Duodenal mucosa (tissue), 2 donors: ENCODE results near the gene TTLL11.

ENCODE experiments used
- H3K27ac ChIP-seq: one replicate; pipeline ENCODE4 v1.7.0; 2013; ENCODE audit warnings: low read depth, low read length
- H3K27me3 ChIP-seq, 2 donors: one replicate each; pipeline ENCODE4 v1.7.0; 2013; ENCODE audit warnings: low read length in 2 of 2, control low read depth in 1 of 2; ENCODE audit not compliant: insufficient read depth in 2 of 2, control insufficient read depth in 1 of 2
- H3K36me3 ChIP-seq, 2 donors: one replicate each; pipeline ENCODE4 v1.7.0; 2013; ENCODE audit warnings: low read length in 2 of 2, control low read depth in 1 of 2; ENCODE audit not compliant: insufficient read depth in 2 of 2, control insufficient read depth in 1 of 2
- H3K4me1 ChIP-seq, 2 donors: one replicate each; pipeline ENCODE4 v1.7.0; 2013; ENCODE audit warnings: low read length in 2 of 2, control low read depth in 1 of 2; ENCODE audit not compliant: insufficient read depth in 2 of 2, control insufficient read depth in 1 of 2
- H3K4me3 ChIP-seq, 2 donors: one replicate each; pipeline ENCODE4 v1.7.0; 2013; ENCODE audit warnings: low read length in 2 of 2, low read depth in 1 of 2
- H3K9ac ChIP-seq, 2 donors: one replicate each; pipeline ENCODE4 v1.7.0; 2013; ENCODE audit warnings: low read length in 2 of 2, low read depth in 1 of 2
- H3K9me3 ChIP-seq, 2 donors: one replicate each; pipeline ENCODE4 v1.7.0; 2013; ENCODE audit warnings: low read length in 2 of 2, control low read depth in 1 of 2; ENCODE audit not compliant: control insufficient read depth in 1 of 2

TTLL11 gene

DNA sequence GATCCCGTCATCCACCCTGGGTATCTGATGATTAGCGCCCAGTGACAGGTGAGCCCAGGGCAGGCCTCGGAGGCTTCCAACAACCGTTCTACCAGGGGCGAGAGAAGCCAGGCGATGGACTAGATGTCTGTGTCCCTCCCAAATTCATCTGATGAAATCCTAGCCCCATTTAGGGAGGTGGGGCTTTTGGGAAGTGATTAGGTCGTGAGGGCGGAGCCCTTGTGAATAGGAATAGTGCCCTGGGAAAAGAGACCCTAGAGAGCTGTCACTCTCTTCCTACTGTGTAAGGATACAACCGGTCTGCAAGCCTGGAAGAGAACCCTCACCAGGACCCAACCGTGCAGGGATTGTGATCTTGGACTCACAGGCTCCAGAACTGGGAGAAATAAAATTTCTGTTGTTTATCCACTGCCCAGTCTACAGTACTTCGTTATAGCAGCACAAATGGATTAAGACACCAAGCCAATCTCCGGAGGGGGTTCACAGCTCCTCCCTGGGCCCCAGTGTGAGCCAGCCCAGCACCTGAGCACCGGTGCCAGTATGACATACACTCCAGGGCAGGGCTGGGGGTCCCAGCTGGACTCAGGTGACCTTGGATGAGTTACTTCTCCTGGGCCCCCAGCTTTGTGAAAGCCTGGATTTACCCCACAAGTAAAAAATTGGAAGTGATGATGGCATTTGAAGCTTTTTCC, 279.4 kb downstream of the TTLL11 start:
- Histone ChIP-seq H3K27me3 (no peaks in the 10 kb centered on the region), H3K36me3 (no peaks in the 10 kb centered on the region), H3K4me1 (no peaks in the 10 kb centered on the region), H3K27ac (no peak overlapping the region), H3K9ac (no peak overlapping the region), H3K4me3 (no peak overlapping the region), H3K9me3 (no peaks in the 10 kb centered on the region)

- H3K36me3 ChIP-seq = no peaks in the 10 kb centered on the region
- H3K4me1 ChIP-seq = no peaks in the 10 kb centered on the region
- H3K4me3 ChIP-seq = no peak overlapping the region
- no peaks in the 10 kb centered on the region for H3K9me3 ChIP-seq
- H3K9ac ChIP-seq = no peak overlapping the region
- no peak overlapping the region for H3K27ac ChIP-seq
- H3K27me3 ChIP-seq = no peaks in the 10 kb centered on the region
These were observed 280.9 kb downstream of the TTLL11 start for GRCh38 chr9:121812159-121812735.

GRCh38 chr9:121811751-121812150, 281.4 kb downstream of the TTLL11 start:
- Histone ChIP-seq H3K9ac (no peak overlapping the region), H3K27me3 (no peaks in the 10 kb centered on the region), H3K4me3 (no peak overlapping the region), H3K27ac (no peak overlapping the region), H3K36me3 (no peaks in the 10 kb centered on the region), H3K4me1 (no peaks in the 10 kb centered on the region), H3K9me3 (no peaks in the 10 kb centered on the region)

- H3K27me3 ChIP-seq = no peaks in the 10 kb centered on the region
- H3K4me1 ChIP-seq = no peaks in the 10 kb centered on the region
- H3K27ac ChIP-seq = no peak overlapping the region
- H3K36me3 ChIP-seq = no peaks in the 10 kb centered on the region
- no peak overlapping the region for H3K9ac ChIP-seq
- H3K9me3 ChIP-seq = no peaks in the 10 kb centered on the region
- H3K4me3 ChIP-seq = no peak overlapping the region
These were observed 282.0 kb downstream of the TTLL11 start for GRCh38 chr9:121811140-121811539.

GRCh38 chr9:121810489-121810888, 282.6 kb downstream of the TTLL11 start:
- Histone ChIP-seq H3K9me3 (no peaks in the 10 kb centered on the region), H3K4me1 (no peaks in the 10 kb centered on the region), H3K4me3 (no peak overlapping the region), H3K36me3 (no peaks in the 10 kb centered on the region), H3K27me3 (no peaks in the 10 kb centered on the region), H3K27ac (no peak overlapping the region), H3K9ac (no peak overlapping the region)

- no peak overlapping the region for H3K9ac ChIP-seq
- H3K4me1 ChIP-seq = no peaks in the 10 kb centered on the region
- no peaks in the 10 kb centered on the region for H3K36me3 ChIP-seq
- no peaks in the 10 kb centered on the region for H3K27me3 ChIP-seq
- H3K4me3 ChIP-seq = no peak overlapping the region
- no peak overlapping the region for H3K27ac ChIP-seq
- peaks cover 0 to 1% of the 10 kb centered on the region in 2 donors for H3K9me3 ChIP-seq
These were observed 283.6 kb downstream of the TTLL11 start for GRCh38 chr9:121809356-121810050.

DNA sequence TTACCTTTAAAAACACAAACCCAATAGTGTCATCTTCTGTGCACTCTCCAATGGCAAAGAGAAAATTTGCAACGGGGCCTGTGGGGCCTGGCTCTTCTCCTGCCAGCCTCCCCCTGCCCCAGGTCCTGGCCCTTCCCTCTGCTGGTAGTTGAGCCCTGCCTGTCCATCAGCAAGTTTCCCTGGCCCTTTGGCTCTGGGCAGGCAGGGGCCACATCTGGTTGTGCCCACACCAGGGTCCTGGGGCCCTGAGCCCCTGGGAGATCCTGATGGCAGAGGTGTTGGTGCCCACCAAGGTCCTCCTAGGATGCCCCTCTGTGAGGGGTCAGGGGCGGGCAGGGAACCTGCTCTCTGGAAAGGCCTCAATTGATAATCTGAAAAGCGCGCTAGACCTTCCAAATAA, 284.3 kb downstream of the TTLL11 start:
- Histone ChIP-seq H3K27ac (no peak overlapping the region), H3K36me3 (no peaks in the 10 kb centered on the region), H3K4me3 (no peak overlapping the region), H3K9me3 (peaks cover 0 to 5% of the 10 kb centered on the region in 2 donors), H3K4me1 (no peaks in the 10 kb centered on the region), H3K27me3 (no peaks in the 10 kb centered on the region), H3K9ac (no peak overlapping the region)

DNA sequence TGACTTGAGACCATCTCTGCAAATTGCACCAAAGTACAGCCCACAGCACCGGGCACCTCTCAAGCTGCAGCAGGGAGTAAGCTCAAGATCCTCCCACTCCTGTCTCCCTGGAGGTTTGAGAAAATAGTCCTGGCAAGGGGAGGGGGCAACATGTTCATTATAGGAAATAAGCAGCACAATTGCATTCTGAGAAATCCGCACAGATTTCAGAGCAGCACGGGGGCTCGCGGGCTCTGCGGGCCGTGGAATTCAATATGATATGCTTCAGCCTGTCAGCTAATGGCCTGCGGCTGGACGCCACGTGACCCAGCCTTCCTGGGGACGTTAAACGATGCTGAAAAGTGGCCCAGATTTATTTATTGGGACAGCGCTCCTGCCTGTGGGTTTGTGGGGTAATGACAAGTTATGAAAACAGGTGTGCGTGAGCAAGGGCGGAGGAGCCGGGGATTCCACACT, 285.3 kb downstream of the TTLL11 start:
- Histone ChIP-seq H3K4me1 (no peaks in the 10 kb centered on the region), H3K27ac (no peak overlapping the region), H3K4me3 (no peak overlapping the region), H3K9ac (no peak overlapping the region), H3K36me3 (no peaks in the 10 kb centered on the region), H3K9me3 (peaks cover 0 to 5% of the 10 kb centered on the region in 2 donors), H3K27me3 (no peaks in the 10 kb centered on the region)

GRCh38 chr9:121807069-121807822, 285.9 kb downstream of the TTLL11 start:
- H3K9ac ChIP-seq = no peak overlapping the region
- H3K9me3 ChIP-seq = peaks cover 0 to 5% of the 10 kb centered on the region in 2 donors
- H3K27me3 ChIP-seq = no peaks in the 10 kb centered on the region
- H3K4me3 ChIP-seq = no peak overlapping the region
- no peaks in the 10 kb centered on the region for H3K4me1 ChIP-seq
- H3K36me3 ChIP-seq = no peaks in the 10 kb centered on the region
- H3K27ac ChIP-seq = no peak overlapping the region

DNA sequence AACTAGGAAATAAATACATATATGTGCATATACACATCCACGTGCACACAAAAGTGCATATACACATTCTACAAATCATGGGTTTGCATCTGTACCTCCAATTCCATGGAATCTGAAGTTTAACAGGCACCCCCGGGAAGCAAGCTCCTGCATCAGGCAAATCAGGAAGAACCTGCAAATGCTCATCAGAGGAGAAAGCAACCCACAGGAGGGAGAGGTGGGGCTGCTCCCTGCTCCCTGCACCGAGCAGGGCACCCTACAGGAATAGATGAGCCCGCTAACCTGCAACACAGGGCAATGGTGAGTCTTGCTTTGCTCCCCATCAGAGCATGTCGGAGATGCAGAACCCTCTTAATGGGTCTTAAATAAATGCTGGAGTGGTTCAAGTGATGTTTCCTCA, 290.4 kb downstream of the TTLL11 start:
- no peak overlapping the region for H3K9ac ChIP-seq
- H3K27me3 ChIP-seq = no peaks in the 10 kb centered on the region
- H3K4me3 ChIP-seq = no peak overlapping the region
- H3K4me1 ChIP-seq = no peaks in the 10 kb centered on the region
- H3K9me3 ChIP-seq = peaks cover 0 to 5% of the 10 kb centered on the region in 2 donors
- H3K36me3 ChIP-seq = no peaks in the 10 kb centered on the region
- no peak overlapping the region for H3K27ac ChIP-seq
